PFSK-1 (cell line): ENCODE results near the gene ZNF609.

Experiments used
- SIN3A ChIP-seq: IDR thresholded peaks from 2 replicates; pipeline ENCODE4 v1.6.1; 2012; ENCODE audit warnings: mild to moderate bottlenecking, low read length, moderate library complexity, borderline replicate concordance; ENCODE audit not compliant: insufficient read depth
- TAF1 ChIP-seq: IDR thresholded peaks from 2 replicates; pipeline ENCODE4 v1.6.1; 2012; ENCODE audit warnings: low read length, control low read depth, borderline replicate concordance; ENCODE audit not compliant: insufficient read depth

DNA sequence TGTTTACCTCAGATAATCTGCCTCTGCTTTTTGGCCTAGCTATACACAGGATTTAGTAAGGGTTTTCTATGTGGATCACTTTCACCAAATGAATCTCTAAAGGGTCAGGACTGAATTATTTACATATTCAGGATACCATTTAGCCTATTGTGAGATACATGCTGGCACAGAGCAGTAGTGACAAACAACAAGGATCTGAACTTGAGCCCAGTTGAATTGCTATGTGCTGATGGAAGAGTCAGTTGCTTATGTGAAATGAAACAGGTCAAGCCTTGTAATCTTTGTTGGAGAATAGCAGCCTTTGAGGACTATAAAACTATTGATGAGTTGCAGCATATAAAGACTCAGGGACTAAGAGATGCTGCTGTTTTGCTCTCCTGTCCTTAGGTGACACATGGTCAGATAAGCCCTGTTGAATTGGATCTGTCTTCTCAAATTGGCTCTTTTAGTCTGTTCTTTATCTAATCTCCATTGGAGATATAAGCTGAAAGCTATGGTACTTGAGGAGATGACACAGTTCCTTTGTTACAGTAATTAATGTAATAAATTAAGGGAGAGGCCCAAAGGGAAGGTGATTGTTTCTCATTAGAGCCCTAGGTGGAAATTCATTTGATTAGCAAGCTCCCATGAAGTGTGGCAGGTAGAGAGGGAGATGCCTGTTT, 30.4 kb downstream of the ZNF609 start:
- TF ChIP-seq TAF1 (no peak), SIN3A (no peak)
